NOMO-1 (cell line): ENCODE results near the gene RNASE4.

Experiments
- DNase-seq, 2 experiments: peaks; one replicate each; lab custom pipeline; 2025; ENCODE audit not compliant: unreplicated experiment in 2 of 2; lab: John Stamatoyannopoulos, UW

Gene RNASE4

DNA sequence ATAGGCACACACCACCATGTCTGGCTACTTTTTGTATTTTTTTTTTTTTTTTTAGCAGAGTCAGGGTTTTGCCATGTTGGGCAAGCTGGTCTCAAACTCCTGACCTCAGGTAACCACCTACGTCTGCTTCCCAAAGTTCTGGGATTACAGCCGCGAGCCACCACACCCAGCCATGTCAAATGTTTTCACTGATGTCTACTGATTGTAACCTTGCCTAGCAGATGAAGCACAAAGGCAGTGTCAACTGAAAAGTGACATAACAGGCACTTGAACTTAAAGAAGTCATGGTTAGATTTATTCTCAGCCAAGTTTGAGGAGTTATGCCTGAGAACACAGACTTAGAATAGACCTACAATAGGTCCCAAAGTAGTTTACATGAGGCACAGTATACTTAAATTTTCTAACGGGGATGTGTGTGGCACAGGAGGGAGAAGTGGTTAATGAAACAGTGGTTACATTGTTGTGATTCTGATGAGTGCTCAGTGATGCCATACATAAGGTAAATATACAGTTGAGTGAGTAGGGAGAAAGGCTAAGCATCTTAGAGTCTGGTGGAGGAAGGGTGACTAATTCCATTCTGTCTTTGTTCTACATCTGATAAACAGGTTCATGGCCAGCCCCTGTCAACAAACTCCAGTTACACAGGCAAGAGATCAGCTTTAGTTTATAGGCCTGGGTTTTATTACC, 12.6 kb upstream of the RNASE4 start:
- DNase-seq = no peak

GRCh38 chr14:20675669-20676068, 8.7 kb upstream of the RNASE4 start:
- no peak for DNase-seq

- DNase-seq = no peak
Observed at GRCh38 chr14:20676072-20676471, 8.3 kb upstream of the RNASE4 start.

DNA sequence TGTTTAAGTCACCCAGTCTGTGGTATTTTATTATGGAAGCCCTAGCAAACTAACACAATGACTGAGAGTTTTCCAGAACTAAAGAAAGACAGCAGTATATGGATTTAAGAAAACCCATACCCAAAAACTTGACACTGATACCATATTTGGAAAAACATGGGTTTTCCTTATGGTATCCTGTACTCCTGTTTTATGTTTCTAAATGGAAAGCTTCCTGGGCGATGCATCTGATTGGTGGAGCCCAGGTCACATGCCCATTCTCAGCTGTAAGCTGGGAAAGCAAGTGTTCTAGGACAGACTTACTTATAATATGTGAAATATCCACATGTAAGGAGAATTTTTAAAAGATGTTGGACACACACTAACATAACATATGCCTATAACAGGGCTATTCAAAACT, 4.5 kb upstream of the RNASE4 start:
- DNase-seq = no peak

- DNase-seq = no peak
Observed at GRCh38 chr14:20680363-20680762, 4.0 kb upstream of the RNASE4 start.

GRCh38 chr14:20680843-20681347, 3.5 kb upstream of the RNASE4 start:
- DNase-seq = no peak

GRCh38 chr14:20681348-20682126, 2.8 kb upstream of the RNASE4 start:
- peak; percentile 71 to 87 for DNase-seq

- DNase-seq = no peak
Observed at GRCh38 chr14:20682127-20682434, 2.3 kb upstream of the RNASE4 start.

- DNase-seq = peak; percentile 81 to 84
Observed at GRCh38 chr14:20682435-20683124, 1.8 kb upstream of the RNASE4 start.

DNA sequence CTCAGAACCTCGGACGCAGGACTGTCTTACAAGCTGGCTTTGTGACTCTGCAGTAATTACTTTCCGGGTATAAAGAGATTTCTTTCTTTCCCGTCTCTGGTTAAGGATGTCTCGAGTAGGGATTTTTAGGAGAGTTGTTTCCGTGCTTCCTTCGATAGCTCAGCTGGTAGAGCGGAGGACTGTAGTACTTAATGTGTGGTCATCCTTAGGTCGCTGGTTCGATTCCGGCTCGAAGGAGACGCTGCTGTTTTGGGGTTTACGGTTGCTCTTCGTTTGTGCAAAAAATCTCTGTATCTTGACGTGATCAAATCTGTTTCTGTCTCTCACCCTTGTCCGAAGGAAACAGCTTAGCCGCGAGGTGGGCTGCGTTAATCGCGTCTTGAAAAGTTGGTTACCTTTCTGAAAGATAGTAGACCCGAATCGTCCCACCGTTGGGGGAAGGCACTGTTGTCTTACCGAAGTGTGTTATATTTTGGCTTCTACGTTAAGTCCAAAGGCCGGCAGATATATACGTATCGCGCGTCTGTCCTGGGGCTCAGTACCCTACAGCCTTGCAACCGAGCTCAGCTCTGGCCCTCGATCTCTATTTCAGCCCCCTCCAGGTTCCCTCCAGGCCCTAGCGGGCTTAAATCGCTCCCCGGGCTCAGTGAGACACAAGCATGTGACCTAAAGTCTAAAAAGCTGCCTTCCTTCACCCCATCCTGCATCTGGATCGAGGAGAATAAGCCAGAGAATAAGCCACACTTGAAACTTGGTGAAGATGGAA, 1.1 kb upstream of the RNASE4 start:
- peak; percentile 71 to 75 for DNase-seq

GRCh38 chr14:20684662-20685456, 499 bp downstream of the RNASE4 start:
- DNase-seq = peak in 1 of 2 experiments; percentile 15

- DNase-seq = no peak
Observed at GRCh38 chr14:20686386-20687143, 2.2 kb downstream of the RNASE4 start.

- no peak for DNase-seq
Observed at GRCh38 chr14:20687362-20688166, 3.2 kb downstream of the RNASE4 start.

- no peak for DNase-seq
Observed at GRCh38 chr14:20688167-20688839, 3.9 kb downstream of the RNASE4 start, which contains the start of gene ANG. Gene ANG (plus strand): TSS chr14:20688764. CDS start chr14:20693565, 4,801 bp downstream.

DNA sequence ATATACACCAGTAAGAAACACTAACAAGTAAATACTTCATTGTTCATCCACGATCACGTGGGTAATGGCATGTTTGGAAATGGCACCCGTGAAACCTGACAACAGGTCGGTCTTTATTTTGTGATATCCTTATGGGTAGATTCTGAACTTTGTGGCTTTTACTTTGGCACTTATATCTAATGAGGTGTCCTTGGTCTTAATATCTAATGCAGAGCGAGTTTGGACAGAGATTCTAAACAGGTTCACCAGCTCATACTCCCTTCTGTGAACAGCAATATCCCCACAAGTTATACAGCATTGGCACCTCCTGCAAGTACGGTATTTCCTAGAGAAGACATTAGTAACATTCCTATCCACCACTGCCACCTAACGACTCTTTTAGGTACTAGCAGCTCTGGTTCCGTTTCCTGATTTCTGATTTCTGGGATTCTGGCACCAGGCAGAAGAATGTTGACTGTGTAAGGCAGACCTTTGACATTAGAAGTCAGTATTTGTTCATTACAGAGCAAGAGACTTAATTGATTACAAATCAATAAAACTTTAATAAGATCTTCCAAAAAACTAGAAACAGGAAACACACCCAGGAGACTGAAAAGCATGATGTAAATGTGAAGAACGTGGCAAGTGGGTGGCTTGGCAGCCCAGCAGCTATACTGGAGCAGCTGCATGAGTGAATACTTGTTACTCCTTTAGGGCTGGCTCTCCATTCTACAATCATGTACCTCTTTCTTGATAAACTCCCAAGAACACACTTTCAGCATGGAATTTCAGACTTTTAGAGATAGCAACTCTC, 6.7 kb downstream of the RNASE4 start:
- DNase-seq = peak; percentile 50 to 76

- peak in 1 of 2 experiments; percentile 22 for DNase-seq
Observed at GRCh38 chr14:20692116-20692751, 7.9 kb downstream of the RNASE4 start.

GRCh38 chr14:20696764-20697163, 12.4 kb downstream of the RNASE4 start:
- DNase-seq = peak in 1 of 2 experiments; percentile 48
